ENCODE data around the gene FGF3.

FGF3 gene

DNA sequence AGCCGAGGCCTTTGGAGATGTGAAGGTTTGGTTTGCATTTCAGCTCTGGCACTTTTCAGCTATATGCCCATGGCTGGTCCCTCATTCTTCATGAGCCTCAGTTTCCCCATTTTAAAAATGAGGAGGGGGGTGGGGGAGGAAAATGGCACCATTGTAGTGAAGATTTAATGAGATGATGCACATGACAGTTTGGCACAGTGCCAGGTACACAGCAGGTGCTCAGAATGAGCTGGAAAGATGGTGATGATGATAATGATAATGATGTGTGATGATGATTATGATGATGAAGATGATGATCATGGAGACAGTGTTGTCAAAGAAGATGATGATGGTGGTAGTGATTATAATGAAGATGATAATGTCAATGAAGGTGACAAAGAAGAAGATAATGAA, 24.3 kb upstream of the FGF3 start:
- no peak for DNase-seq (ENCODE audit: low read depth)

DNA sequence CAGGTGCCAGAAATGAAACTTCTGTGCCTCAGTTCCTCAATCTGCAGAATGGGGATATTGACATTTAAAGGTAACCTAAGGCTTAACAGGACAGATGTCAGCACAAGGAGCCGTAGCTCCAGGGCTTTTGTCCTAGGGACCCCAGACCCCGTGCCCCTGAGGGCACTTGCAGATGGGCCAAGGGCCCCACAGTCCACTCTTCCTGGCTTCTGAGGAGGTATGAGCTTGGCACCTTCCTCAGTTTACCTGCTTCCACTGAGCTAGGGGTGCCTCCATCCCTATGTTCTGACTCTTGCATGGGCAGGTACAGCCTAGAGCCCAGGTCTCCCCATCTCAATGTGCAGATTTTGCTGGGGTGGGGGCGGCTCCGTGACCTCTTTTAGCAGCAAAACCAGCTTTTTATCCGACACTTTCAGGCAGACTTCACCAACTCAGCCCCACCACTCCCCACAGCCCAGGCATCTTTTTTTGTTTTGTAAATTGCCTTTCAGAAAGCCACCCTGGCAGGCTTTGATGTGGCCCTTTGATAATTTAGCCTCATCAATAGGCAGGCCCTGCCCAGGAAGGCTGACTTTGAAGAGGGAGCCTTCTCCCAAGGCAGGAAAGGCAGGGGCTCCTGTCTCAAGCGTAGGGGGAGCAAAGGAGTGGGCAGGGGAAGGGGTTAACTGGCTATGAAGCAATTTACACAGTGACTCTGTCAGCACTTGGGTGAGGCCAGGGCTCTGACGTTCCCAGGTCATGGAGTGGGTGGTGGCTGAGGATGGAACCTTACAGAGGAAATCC, 23.7 kb upstream of the FGF3 start:
- no peak for DNase-seq (ENCODE audit: low read depth)

DNA sequence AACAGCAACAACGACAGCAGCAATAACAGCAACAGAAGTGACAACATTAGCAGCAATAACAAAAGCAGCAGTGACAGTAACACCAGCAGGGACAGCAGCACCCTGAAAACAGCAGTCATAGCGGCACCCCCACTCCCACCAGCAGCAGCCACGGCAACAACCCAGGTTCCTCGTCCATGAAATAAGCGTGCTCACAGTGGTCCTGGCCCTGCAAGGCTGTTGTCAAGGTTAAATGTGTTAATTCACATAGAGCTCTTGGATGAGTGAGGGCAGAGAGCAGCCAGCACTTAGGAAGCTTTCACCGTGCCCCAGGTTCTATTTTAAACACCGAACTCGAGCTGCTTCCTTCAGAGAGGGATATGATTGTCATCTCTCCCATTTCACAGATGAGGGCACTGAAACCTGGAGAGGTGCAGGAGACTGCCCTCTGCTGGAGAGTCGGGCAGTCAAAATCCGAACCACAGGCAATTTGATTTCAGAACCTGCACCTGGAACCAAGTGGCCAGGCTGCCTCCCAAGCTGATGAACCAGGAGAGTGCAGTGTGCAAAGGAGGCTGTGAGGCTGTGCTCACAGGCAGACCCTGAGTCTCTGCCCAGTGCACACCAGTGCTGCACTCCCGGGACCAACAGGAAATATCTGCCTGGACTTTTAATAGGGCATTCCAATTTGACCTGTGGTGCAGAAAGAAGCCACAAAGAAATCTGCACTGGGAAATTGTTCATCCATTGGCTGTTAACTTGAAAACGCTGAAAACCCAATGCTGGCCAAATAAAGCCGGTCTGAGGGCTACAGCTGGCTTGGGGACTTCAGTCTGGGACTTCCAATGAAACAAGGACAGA, 22.9 kb upstream of the FGF3 start:
- peak; percentile 7 for DNase-seq (ENCODE audit: low read depth)

DNA sequence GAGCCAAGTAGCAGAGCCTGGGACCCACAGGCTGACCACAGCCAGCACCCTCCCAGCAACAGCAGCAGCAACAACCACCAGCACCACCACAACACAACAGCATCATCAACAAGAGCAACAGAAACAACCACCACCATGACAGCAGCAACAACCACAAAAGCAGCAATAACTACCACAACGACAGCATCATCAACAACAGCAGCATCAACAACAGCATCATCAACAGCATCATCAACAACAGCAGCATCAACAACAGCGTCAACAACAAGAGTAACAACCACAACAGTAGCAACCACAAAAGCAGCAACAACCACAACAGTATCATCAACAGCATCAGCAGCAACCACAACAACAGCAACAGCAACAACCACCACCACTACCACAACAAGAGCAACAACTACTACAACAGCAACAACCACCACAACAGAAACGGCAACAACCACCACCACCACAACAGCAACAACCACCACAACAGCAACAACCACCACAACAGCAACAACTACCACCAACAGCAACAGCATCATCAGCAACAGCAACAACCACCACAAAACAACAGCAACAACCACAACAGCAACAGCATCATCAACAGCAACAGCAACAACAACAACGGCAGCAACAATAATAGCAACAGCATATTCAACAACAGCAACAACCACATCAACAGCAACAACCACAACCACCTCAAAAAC, 22.1 kb upstream of the FGF3 start:
- no peak for DNase-seq (ENCODE audit: low read depth)

DNA sequence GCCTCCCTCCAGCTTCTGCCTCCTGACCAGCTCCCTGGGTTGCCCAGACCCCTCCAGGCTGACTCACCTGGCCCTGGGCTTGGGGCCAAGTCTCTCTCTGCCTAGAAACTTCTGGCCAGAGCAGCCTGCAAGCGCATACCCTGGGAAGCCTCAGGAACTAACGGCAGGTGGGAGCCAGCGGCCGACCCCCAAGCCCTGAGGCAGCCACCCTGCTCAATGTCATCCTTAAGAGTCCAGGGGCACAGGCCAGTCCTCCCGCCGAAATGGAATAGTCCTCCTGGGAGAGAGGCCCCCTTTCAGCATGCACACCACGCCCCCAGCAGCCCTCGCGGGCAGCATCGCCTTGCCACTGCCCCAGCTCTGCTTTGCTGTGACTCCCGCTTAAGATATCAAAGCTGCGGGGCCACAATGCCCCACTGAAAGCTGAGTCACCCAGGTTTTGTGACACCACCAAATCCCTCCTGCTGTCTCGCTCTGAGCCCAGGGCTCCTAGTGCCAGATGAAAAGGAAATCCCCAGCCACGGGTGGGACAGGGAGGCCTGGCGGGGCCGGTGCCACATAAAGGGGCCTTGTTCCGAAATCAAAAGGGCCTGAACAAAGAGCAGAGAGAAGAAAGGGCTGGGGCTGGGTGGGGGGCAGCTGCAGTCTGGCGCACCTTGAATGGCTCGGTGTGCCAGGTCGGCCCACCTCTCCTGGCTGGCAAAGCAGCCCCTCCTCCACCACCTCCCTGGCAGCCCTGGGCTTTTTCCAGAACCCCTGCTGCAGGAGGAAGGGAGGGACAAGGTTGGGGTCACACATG, 21.4 kb upstream of the FGF3 start:
- no peak for DNase-seq (ENCODE audit: low read depth)

DNA sequence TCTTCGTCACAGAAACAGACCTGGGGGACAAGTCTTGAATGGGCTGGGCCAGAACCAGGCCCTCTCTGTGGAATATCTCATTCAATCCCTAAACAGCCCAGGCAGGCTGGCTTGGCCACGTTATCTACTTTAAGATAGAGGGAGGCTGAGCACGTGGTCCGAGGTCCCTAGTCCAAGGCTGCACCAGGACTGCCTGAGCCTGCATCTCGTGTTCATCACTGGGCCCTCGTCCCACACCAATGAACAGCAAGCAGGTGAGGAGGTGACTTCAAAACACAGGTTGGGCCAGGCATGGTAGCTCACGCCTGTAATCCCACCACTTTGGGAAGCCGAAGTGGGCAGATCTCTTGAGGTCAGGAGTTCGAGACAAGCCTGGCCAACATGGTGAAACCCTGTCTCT, 20.3 kb upstream of the FGF3 start:
- DNase-seq (ENCODE audit: low read depth) = no peak

DNA sequence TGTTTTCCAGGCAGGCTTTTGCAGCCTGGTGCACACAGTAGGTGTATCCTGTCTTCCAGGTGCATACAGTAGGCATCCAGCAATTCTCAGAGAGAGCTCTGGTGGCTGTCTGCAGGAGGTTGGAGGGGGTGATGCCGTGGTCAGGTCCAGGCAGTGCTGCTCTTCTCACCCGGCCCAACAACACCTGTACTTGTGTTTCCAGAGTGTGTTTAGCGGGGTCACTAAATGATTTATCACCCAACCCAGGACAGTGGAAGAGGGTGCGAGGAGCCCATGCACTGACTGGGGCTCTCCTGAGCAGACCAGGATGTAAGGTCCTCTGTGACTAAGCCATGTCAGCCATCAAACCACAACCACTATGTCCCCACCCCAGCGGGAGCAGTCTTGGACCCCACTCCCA, 18.6 kb upstream of the FGF3 start:
- DNase-seq (ENCODE audit: low read depth) = no peak

DNA sequence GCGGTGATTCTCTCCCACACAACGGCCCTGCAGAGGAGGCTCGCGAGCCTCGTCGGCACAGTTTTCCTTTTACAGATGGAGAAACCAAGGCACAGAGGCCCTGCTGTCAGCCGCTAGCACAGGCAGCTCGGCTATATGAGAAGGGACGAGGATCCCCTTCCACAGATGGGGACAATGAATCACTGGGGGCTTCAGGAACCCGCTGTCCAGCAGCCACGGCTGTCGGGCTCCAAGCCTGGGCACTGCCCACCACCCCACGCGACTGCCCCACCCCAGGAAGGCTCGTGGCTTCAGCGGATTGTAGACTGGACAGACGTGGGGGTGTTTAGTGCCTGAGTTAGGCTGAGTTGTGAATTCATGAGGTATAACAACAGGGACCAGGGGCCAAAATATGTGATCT, 17.2 kb upstream of the FGF3 start:
- no peak for DNase-seq (ENCODE audit: low read depth)

DNA sequence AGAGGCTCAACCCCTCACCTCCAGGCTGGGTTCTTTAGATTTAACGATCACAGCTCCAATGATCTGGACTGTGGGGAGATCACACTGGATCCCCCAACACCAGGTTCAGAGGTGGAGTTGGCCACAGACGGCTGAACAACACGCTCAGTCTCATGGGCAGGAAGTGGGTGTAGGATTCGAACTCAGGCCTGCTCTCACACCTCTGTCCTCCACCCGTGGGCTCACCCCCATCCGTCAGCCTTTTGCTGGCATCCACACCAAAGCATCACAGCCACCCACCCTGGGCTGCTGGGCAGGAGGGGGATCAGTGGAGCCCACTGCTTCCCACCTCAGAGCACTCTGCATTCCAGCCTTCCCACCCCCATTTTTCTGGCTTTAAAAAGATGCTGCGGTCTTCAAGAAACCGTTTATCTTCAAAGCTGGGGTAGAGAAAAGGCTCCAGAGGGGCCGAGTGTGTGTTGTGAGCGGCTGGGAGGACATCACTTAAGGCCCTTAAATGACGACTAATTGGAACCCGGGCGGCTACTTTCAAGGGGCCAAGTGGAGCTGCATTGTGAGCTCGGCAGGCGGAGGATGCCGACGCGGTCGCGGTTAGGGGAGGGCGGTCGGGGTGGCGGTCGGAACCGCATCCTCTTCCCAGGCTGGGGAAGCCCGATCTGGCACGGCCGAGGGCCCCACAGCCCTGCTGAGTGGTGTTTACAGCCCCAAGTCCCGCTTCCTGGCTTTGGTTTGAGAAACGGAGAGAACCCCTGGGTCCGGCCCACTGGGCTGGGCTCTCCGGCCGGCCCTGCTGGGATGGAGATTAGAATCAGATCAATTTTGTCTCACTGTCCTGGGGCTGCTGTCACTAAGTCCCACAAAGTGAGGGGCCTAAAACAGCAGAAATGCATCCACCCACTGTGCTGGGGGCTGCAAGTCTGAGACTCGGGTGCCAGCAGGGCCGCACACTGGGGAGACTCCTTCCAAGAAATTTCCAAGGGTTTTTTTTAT, 15.9 kb upstream of the FGF3 start:
- no peak for DNase-seq (ENCODE audit: low read depth)

DNA sequence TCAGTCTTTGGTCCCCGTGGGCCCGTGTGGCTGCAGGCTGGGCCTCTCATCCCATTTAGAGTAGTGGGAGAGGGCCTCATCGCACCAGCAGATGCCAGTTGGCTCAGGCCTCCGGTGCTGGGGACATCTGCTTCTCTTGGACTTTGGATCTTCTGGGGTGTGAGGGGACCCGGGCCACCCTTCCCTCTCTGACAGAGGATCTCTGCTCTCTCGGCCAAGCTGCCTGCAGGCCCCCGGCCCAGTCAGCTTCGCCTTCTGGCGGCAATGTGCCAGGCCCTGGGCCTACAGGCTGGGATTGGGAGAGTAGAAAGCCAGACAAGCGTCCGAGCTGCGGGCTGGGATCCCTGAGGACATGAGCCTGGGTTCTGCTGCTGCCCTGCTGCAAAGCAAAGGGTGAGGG, 15.0 kb upstream of the FGF3 start:
- no peak for DNase-seq (ENCODE audit: low read depth)

DNA sequence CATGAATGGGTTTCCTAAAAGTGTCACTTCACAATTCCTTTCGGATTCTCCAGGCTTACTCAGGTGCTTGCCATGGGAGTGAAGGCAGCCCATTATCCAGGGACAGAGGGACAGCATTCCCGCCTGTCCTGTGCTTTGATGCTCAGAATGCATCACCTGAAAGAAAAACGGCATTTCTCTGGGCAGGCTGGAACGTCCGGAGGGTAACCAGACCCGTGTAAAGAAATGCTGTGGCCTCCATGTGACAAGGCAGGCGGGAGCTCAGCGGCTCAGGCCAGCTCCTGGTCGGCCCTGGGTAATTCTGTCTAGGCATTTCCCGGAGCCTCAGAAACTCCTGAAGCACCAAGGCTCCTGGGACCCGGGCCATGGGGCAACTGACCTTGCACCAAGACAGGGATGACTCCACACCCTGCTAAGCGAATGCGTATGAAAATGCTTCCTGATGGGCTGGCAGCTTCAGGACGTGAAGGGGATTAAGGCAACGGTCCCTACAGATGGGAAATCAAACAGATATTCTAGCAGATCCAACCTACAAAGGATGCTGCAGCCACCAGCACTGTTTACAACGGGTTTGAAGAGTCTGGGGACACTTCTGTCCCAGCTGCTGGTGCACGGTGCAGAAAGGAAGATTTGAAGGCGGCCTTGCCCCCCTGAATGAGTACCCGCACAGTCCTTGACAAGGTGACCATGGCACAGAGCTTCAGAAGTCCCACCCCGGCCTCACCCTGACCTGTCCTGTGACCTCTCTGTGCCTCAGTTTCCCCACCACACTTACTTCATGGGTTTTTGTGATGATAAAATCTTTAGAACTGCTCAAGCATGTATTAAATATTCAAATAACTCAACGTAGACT, 13.6 kb upstream of the FGF3 start:
- DNase-seq (ENCODE audit: low read depth) = no peak

DNA sequence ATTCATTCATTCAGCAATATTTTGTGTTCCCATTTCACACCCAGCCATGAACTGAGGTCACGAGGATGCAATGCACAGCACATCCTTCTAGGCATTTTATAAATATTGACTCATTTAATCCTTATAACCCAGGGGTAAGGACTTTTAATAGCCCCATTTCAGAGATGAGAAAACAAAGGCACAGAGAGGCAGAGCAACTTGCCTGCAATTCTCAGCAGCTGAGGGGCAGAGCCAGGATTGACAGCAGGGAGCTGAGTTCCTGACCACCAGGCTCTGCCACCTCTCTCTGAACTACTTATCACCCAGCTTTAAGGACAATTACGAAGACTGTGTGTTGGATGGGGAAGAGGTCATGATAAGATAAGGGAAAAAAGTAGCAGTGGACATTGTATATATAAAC, 12.8 kb upstream of the FGF3 start:
- no peak for DNase-seq (ENCODE audit: low read depth)

DNA sequence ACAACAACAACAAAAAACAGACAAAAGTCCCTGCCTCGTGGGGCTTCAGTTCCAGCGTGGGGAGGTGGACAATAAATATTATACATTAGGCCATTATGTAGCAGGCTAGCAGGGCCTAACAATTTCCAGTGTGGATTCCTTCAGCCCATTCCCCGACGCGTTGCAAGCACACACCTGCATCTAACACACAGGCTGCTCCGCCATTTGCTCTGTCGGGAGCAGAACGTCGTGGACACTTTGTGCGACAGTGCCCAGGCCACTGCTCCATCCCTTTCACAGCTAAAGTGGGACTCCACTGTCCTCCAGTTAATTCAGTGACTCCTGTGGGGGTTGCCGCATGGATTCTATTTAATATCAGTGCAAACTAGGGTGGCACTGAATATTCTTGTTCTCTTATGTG, 10.9 kb upstream of the FGF3 start:
- no peak for DNase-seq (ENCODE audit: low read depth)

DNA sequence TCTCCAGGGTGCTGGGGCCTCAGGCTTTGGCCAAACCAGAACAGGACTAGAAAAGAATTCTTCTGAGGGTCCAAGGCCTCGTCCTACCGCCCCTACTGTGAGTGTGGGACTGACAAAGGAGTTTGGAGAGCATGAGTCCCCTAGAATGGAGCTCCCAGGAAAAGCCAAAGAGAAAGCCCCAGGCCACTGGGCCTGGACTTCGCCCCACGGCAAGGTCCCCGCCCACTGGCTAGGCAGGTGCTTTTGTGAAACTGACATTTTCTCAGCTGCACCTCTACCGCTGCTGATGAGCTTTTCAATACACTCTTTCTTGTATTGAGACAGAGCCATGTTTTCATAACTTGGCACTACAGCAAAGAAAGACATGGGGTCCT, 9.7 kb upstream of the FGF3 start:
- DNase-seq (ENCODE audit: low read depth) = no peak

DNA sequence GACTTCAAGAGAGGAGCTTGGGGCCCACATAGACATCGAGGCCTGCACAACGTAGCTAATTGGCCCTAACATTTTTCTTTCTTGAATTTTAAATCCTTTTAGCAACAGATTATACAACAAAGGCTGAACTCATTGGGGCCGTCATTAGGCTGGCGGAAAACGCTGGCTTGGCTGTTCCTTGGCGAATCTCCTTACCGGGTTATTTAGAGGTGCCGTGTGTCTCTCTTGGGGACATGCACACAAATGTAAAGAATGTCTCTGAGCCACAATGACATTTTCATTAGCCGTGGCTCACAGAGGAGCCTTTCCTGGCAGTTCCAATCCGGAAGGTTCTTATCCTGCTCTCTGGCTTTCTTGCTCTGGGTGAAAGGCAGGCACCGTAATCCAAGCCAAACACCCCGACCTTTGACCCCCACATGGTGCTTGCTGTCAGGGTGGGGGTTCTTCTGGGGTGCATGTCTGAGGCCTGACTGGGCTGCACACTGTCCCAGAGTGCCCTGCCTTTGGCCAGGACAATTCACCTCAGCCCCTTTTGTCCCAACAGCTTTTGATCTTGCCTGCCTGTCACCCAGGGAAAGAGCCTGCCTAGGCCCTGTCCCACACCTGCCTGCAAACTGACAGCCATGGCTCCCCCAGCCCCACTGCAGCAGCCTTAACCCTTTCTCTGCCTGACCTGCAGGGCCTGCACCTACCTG, 9.2 kb upstream of the FGF3 start:
- DNase-seq (ENCODE audit: low read depth) = no peak

DNA sequence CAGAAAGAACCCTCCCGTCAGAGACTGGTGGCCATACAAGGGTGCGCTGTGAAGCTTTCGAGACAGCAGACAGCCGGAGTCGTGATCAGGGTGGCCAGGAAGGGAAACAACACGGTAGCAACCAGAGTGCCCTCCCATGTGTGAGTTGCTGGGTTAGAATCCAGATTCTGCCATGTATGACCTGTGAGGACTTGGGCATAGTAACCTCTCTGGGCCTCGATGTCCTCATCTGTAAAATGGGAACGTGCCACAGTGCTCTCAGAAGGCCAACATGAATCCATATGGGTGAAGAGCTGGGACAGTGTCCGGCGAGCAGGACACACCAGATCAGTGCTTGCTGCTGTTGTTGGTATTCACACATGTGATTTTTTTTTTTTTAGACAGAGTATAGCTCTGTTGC, 7.6 kb upstream of the FGF3 start:
- DNase-seq (ENCODE audit: low read depth) = no peak

DNA sequence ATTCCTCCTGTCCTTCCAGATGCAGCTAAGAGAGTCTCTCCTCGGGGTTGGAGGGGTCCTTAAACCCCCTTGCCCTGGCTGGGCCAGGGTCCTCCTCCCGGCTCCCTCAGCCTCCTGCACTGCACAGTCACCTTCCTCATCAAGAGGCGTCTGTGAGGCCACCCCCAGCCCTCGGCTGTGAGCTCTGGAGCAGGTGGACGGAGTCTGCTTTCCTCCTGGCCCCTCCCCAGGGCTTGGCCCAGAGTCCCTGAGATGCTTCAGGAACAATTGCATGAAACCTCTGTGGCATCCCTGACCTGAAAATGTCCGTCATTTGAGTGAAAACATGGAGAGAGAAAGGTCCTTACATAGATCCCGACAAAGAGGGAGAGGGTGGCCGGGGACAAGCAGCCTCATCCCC, 6.7 kb upstream of the FGF3 start:
- DNase-seq (ENCODE audit: low read depth) = no peak

DNA sequence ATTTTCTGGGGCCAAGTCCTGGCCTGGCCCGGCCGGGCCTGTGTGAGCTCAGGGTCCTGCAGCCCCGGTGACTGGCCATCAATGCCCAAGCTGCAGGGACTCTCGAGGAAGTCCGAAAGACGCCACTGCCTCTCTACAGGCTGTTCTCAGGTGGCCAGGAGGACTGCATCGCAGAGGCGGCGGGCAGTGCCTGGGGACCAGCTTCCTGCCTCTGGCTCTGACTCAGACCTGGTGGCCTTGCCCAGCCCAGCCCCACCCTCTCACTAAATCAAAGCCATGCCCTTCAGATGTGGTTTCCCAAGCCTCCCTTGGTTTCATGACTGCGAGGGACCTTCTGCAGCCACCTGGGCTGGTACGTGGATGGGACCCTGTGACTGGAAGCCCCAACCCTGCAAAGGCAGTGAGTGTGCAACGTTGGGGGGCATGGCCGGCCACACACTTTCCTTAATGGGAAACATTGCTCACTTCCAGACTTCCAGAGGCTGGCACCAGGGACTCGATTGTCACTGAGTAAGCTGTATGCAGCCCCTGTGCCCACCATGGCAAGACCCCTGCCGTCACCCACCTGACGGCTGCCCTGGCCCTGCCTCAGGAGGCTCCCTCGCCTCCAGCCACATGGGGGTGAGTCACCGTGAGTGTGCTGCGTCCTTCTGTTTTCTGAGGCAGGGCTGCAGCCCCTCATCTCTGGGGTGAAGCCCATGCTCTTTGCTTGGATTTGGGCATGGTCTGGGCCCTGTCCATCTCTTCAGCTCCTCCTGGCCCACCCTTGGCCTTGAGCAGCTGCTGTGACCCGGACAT, 6.0 kb upstream of the FGF3 start:
- DNase-seq (ENCODE audit: low read depth) = no peak

Data from activated T-cell treated with anti-CD3 and anti-CD28 coated beads for 24 hours (primary cell).